PC-3 (cell line): Measurements from ENCODE around the gene HOXC11. TPM values are rescaled to one million over a fixed set of nuclear protein-coding genes. Genes with fewer than 3 reads are reported as not detected.

ENCODE experiments used
- ATAC-seq: fragments of 200-7000 bp; cut with Tn5 transposase; 2 replicates; pipeline ENCODE4 v1.9.1; 2020; ENCODE audit warnings: mild to moderate bottlenecking, moderate library complexity
- BruUV-seq: library from RNA; stranded (reverse); fragments of 400-500 nt; replicated peaks from 2 replicates; lab custom pipeline; 2021; lab: Mats Ljungman, UMichigan
- CTCF ChIA-PET: fragments of 300-600 bp; sonication (Branson Sonifier 250); formaldehyde crosslinking; loops from one replicate; lab custom pipeline; 2022; ENCODE audit warnings: antibody characterized with exemption; lab: Charles Lee
- POLR2A ChIA-PET: fragments of 300-600 bp; sonication (Branson Sonifier 250); formaldehyde crosslinking; loops from one replicate; lab custom pipeline; 2022; ENCODE audit warnings: antibody characterized with exemption; ENCODE audit not compliant: unreplicated experiment; lab: Charles Lee
- DNase-seq: peaks from one replicate; pipeline ENCODE4 v3.0.0-alpha.2; 2015
- H2AFZ ChIP-seq: fragments of 300-600 bp; sonication (generic); 2 replicates; pipeline ENCODE4 v1.6.0; 2016; ENCODE audit warnings: antibody characterized with exemption, low read length
- H3F3A ChIP-seq: fragments of 300-600 bp; sonication (generic); one replicate; pipeline ENCODE4 v1.6.0; 2017; ENCODE audit warnings: antibody characterized with exemption, low read length, control low read depth, mild to moderate bottlenecking; ENCODE audit not compliant: unreplicated experiment
- H3K27ac ChIP-seq: fragments of 300-600 bp; sonication (generic); 2 replicates; pipeline ENCODE4 v1.5.1; 2016; ENCODE audit warnings: mild to moderate bottlenecking, low read length
- H3K27me3 ChIP-seq: fragments of 300-600 bp; sonication (generic); 2 replicates; pipeline ENCODE4 v1.6.1; 2016; ENCODE audit warnings: low read length, mixed read lengths
- H3K36me3 ChIP-seq: fragments of 300-600 bp; sonication (generic); 2 replicates; pipeline ENCODE4 v1.6.1; 2016; ENCODE audit warnings: low read depth, mixed run types, low read length, mixed read lengths
- H3K4me1 ChIP-seq: fragments of 300-600 bp; sonication (generic); 2 replicates; pipeline ENCODE4 v1.5.1; 2016; ENCODE audit warnings: low read length; ENCODE audit not compliant: insufficient read depth
- H3K4me2 ChIP-seq: fragments of 300-600 bp; sonication (generic); 2 replicates; pipeline ENCODE4 v1.6.0; 2016; ENCODE audit warnings: low read length
- H3K4me3 ChIP-seq: fragments of 300-600 bp; sonication (generic); 2 replicates; pipeline ENCODE4 v1.5.1; 2016; ENCODE audit warnings: mild to moderate bottlenecking, low read length, mixed read lengths
- H3K79me2 ChIP-seq: fragments of 300-600 bp; sonication (generic); 2 replicates; pipeline ENCODE4 v1.6.1; 2017; ENCODE audit warnings: low read length, mixed read lengths
- H3K9ac ChIP-seq: fragments of 300-600 bp; sonication (generic); 2 replicates; pipeline ENCODE4 v1.6.0; 2016; ENCODE audit warnings: mild to moderate bottlenecking, low read length
- H3K9me2 ChIP-seq: fragments of 300-600 bp; sonication (generic); replicated peaks from 2 replicates; pipeline ENCODE4 v1.6.1; 2016; ENCODE audit warnings: mixed run types, low read length, mixed read lengths
- H3K9me3 ChIP-seq: fragments of 300-600 bp; sonication (generic); 2 replicates; pipeline ENCODE4 v1.6.1; 2016; ENCODE audit warnings: low read length, mixed read lengths
- H4K20me1 ChIP-seq: fragments of 300-600 bp; sonication (generic); 2 replicates; pipeline ENCODE4 v1.6.1; 2016; ENCODE audit warnings: low read length, mixed read lengths
- CTCF ChIP-seq: fragments of 300-600 bp; sonication (generic); conservative IDR thresholded peaks from 2 replicates; pipeline ENCODE4 v1.5.1; 2017; ENCODE audit warnings: antibody characterized with exemption, low read depth, mild to moderate bottlenecking, low read length
- EZH2 ChIP-seq: fragments of 300-600 bp; sonication (generic); IDR thresholded peaks from one replicate; pipeline ENCODE4 v1.6.1; 2017; ENCODE audit warnings: antibody characterized with exemption, mild to moderate bottlenecking, low read length; ENCODE audit not compliant: unreplicated experiment
- EZH2phosphoT487 ChIP-seq: fragments of 300-600 bp; sonication (generic); IDR thresholded peaks from 2 replicates; pipeline ENCODE4 v1.6.1; 2018; ENCODE audit warnings: mild to moderate bottlenecking, antibody characterized with exemption, low read length, borderline replicate concordance
- intact Hi-C: fragments of 100-400 bp; cut with micrococcal nuclease; formaldehyde crosslinking; loops from 2 replicates; pipeline ENCODE4 v1.9.0; 2023
- total RNA-seq: library from RNA; depleted of rRNA; stranded (reverse); fragments of >200 nt; gene quantifications from 2 replicates; pipeline ENCODE4 v1.2.3, GENCODE V29; 2014

The HOXC11 gene
- total RNA-seq, 1 experiment from 2014 or later, result 0.84 TPM

- Histone ChIP-seq H3K4me3 (peak overlapping the region; percentile 74), H3K27me3 (no peaks in the 10 kb centered on the region), H3K9me3 (no peaks in the 10 kb centered on the region), H4K20me1 (no peaks in the 10 kb centered on the region), H3K4me1 (peaks cover 49% of the 10 kb centered on the region), H3K27ac (0 out of 2 replicates have a peak overlapping the region, but pooled peaks have one; percentile 6), H3F3A (no peaks in the 10 kb centered on the region), H3K9ac (peak overlapping the region; percentile 16; the same call in 1 of the 2 replicates), H2AFZ (peak overlapping the region; percentile 92), H3K9me2 (no peaks in the 10 kb centered on the region), H3K4me2 (peak overlapping the region; percentile 96), H3K79me2 (peaks cover 49% of the 10 kb centered on the region), H3K36me3 (no peaks in the 10 kb centered on the region)
- POLR2A ChIA-PET, result interaction anchor here (0.5 to 1.0 kb wide), 4 partner anchors 18 to 429 kb away, joined by 3 to 31 read pairs (median 4); partner anchors contain the start of gene HOXC8
- TF ChIP-seq EZH2 (no peak), CTCF (no peak), EZH2phosphoT487 (no peak)
- no TSS peak for BruUV-seq
- ATAC-seq (peak; percentile 36), DNase-seq (peak; percentile 67)
- CTCF ChIA-PET, result interaction anchor here (0.5 to 0.6 kb wide), 5 partner anchors 9 to 208 kb away, joined by 3 to 6 read pairs (median 4); partner anchors contain the start of gene HOXC8
- intact Hi-C loops, result no loop called here
Measured at GRCh38 chr12:53990311-53991076, 17.6 kb downstream of the HOXC11 start.

- peak; percentile 45 for ATAC-seq
- peak overlapping the region; percentile 74 for H3K4me3 ChIP-seq
- no peaks in the 10 kb centered on the region for H4K20me1 ChIP-seq
- peaks cover 49% of the 10 kb centered on the region for H3K4me1 ChIP-seq
- H3K79me2 ChIP-seq, result peaks cover 55% of the 10 kb centered on the region
- peak; percentile 71 for DNase-seq
- no peaks in the 10 kb centered on the region for H3K27me3 ChIP-seq
- peak overlapping the region; percentile 16; the same call in 1 of the 2 replicates for H3K9ac ChIP-seq
- ChIA-PET POLR2A (interaction anchor here (0.5 to 1.0 kb wide), 2 partner anchors 18 to 26 kb away, joined by 3 to 31 read pairs; partner anchors contain the start of gene HOXC8), CTCF (interaction anchor here (0.6 kb wide), 2 partner anchors 187 to 670 kb away, joined by 3 read pairs; partner anchors contain the start of gene AAAS)
- H3K36me3 ChIP-seq, result no peaks in the 10 kb centered on the region
- no TSS peak for BruUV-seq
- TF ChIP-seq EZH2phosphoT487 (no peak), EZH2 (no peak), CTCF (no peak)
- no peaks in the 10 kb centered on the region for H3K9me2 ChIP-seq
- H3K27ac ChIP-seq, result no peak overlapping the region
- H3F3A ChIP-seq, result no peaks in the 10 kb centered on the region
- H2AFZ ChIP-seq, result peak overlapping the region; percentile 92
- peak overlapping the region; percentile 96 for H3K4me2 ChIP-seq
- no peaks in the 10 kb centered on the region for H3K9me3 ChIP-seq
- intact Hi-C loops, result no loop called here
Measured at GRCh38 chr12:53991077-53991460, 18.1 kb downstream of the HOXC11 start.
